Measurements from ENCODE around the gene MRGPRX2. TPM values are rescaled to one million over a fixed set of nuclear protein-coding genes. Genes with fewer than 3 reads are reported as not detected.
A peak's percentile ranks its signal among the peaks of the same experiment; 100 is the strongest.

MRGPRX2 gene
- polyA plus RNA-seq, 1 of the 3 experiments (the other 2 are of a cell fraction), result not detected

DNA sequence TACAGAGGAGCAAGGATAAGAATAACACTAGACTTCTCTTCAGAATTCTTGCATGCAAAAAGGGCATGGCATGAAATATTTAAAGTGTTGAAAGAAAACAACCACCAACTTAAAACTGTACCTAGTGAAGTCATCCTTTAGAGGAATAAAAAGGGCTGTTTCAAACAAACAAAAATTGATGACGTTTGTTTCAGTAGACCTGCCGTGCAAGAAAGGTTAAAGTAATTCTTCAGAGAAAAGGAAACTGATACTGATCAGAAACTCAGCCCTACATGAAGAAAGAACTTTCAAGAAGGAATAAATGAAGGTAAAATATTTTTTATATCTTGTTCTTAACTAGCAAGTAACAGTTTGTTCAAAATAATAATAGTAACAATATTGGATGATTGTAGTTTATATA, 27.5 kb downstream of the MRGPRX2 start:
- peaks cover 6% of the 10 kb centered on the region for H3F3A ChIP-seq (replicated peaks; ENCODE audit: insufficient read depth)
- no peaks in the 10 kb centered on the region for H3K79me2 ChIP-seq (ENCODE audit: insufficient read depth)
- H3K27me3 ChIP-seq (ENCODE audit: insufficient read depth), result no peaks in the 10 kb centered on the region; the same call in 1 of the 2 replicates
- H3K9ac ChIP-seq, result no peak overlapping the region
- no peak overlapping the region for H3K4me3 ChIP-seq (ENCODE audit: low read depth in 2 of 2, low read length in 1 of 2)
- no peak for TF ChIP-seq NFIC (IDR thresholded peaks at IDR 0.05; ENCODE audit: borderline replicate concordance)
- no peak for TF ChIP-seq EZH2phosphoT487 (IDR thresholded peaks at IDR 0.05; ENCODE audit: borderline replicate concordance, low read depth)
- no peak for TF ChIP-seq POLR2AphosphoS5 (IDR thresholded peaks at IDR 0.05; ENCODE audit: low read depth, low read length)
- TF ChIP-seq TEAD4 (IDR thresholded peaks at IDR 0.05; ENCODE audit: borderline replicate concordance, insufficient read depth), result no peak
- TF ChIP-seq RCOR1 (IDR thresholded peaks at IDR 0.05; ENCODE audit: low read length), result no peak
- TF ChIP-seq MEF2A (IDR thresholded peaks at IDR 0.05; ENCODE audit: borderline replicate concordance, low read depth), result no peak
- TF ChIP-seq NRF1 (IDR thresholded peaks at IDR 0.05; ENCODE audit: low read depth, low read length), result no peak
- TF ChIP-seq ELF1 (IDR thresholded peaks at IDR 0.05), result no peak
- no peak for TF ChIP-seq RXRA (IDR thresholded peaks at IDR 0.05; ENCODE audit: borderline replicate concordance, low read depth)
- no peak for TF ChIP-seq EP300 (IDR thresholded peaks at IDR 0.05; ENCODE audit: borderline replicate concordance in 1 of 2, low read depth in 1 of 2, low read length in 1 of 2)
- no peak for TF ChIP-seq GATA2 (CRISPR knock-in tag; IDR thresholded peaks at IDR 0.05)
- no peak for TF ChIP-seq FOSL2 (IDR thresholded peaks at IDR 0.05; ENCODE audit: borderline replicate concordance, low read depth)
- TF ChIP-seq, protein P1, sequence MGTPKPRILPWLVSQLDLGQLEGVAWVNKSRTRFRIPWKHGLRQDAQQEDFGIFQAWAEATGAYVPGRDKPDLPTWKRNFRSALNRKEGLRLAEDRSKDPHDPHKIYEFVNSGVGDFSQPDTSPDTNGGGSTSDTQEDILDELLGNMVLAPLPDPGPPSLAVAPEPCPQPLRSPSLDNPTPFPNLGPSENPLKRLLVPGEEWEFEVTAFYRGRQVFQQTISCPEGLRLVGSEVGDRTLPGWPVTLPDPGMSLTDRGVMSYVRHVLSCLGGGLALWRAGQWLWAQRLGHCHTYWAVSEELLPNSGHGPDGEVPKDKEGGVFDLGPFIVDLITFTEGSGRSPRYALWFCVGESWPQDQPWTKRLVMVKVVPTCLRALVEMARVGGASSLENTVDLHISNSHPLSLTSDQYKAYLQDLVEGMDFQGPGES (IDR thresholded peaks at IDR 0.05; ENCODE audit: low read depth, low read length), result no peak
- no peak for TF ChIP-seq SMC3 (IDR thresholded peaks at IDR 0.05; ENCODE audit: low read depth, low read length)
- no peaks in the 10 kb centered on the region for H3K36me3 ChIP-seq (replicated peaks in 1 of 2; ENCODE audit: control insufficient read depth in 1 of 2, insufficient read depth in 2 of 2, low read length in 1 of 2)
- no peak overlapping the region for H3K4me2 ChIP-seq
- no peak overlapping the region for H3K27ac ChIP-seq (ENCODE audit: low read depth in 2 of 2, low read length in 1 of 2)
- no peaks in the 10 kb centered on the region for H3K9me3 ChIP-seq
- H3K4me1 ChIP-seq (ENCODE audit: control insufficient read depth in 1 of 2, insufficient read depth in 2 of 2, low read depth in 1 of 2, low read length in 1 of 2), result no peaks in the 10 kb centered on the region
- DNase-seq, result no peak
- CTCF ChIA-PET, result no interaction called here
- WGBS (ENCODE audit: low lambda C conversion rate), result 13% methylated on average over 2 of the region's 2 CpGs
- no peaks in the 10 kb centered on the region for H4K20me1 ChIP-seq (ENCODE audit: insufficient read depth)
- no peaks in the 10 kb centered on the region for H3K9me2 ChIP-seq
- POLR2A ChIA-PET, result no interaction called here
- no peak overlapping the region for H2AFZ ChIP-seq (ENCODE audit: low read depth)

DNA sequence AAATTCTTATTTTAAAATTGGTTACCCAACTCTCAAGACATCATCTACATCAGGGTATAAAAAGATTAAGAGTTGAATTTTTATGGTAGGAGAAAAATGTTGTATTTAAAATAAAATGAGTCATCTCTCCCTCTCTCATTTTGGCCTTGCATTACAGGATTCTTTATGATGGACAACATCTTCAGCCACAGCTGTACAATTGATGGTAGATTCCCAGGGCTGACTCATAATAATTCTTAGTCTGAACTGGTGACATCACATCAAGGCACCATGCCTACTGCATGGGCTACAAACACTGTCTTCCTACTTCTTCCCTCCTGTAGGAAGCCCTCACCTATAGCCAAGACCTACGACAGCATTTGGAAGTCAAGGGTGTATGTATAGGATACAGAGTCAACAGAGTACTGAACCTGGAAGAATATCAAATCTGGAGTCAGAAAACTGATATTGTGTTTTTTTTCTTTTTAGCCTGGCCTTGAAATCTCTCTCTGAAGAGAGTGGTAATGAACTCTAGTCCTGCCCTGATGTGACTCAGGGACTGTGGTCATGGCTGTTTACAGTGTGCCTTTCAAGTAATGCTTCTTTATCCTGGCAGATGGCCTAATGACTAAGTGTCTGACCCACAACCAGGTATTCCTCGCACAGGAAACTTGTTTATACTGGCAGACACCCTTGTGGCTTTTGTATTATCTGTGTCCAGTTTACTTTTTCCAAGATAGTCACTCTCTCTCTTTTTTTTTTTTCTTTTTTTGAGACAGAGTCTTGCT, 32.5 kb downstream of the MRGPRX2 start:
- ChIA-PET POLR2A (no interaction called here), CTCF (no interaction called here)
- Histone ChIP-seq H3K4me2 (no peak overlapping the region), H3K9ac (no peak overlapping the region), H3K4me3 (ENCODE audit: low read depth in 2 of 2, low read length in 1 of 2) (no peak overlapping the region), H4K20me1 (ENCODE audit: insufficient read depth) (no peaks in the 10 kb centered on the region), H3K36me3 (replicated peaks in 1 of 2; ENCODE audit: control insufficient read depth in 1 of 2, insufficient read depth in 2 of 2, low read length in 1 of 2) (no peaks in the 10 kb centered on the region), H3K4me1 (ENCODE audit: control insufficient read depth in 1 of 2, insufficient read depth in 2 of 2, low read depth in 1 of 2, low read length in 1 of 2) (peaks cover 0 to 10% of the 10 kb centered on the region in 2 experiments; a peak in 2 of 4 replicates), H3K9me3 (no peaks in the 10 kb centered on the region), H3K27me3 (ENCODE audit: insufficient read depth) (no peaks in the 10 kb centered on the region; the same call in 1 of the 2 replicates), H3K79me2 (ENCODE audit: insufficient read depth) (no peaks in the 10 kb centered on the region), H3F3A (replicated peaks; ENCODE audit: insufficient read depth) (peaks cover 7% of the 10 kb centered on the region), H3K9me2 (no peaks in the 10 kb centered on the region), H2AFZ (ENCODE audit: low read depth) (no peak overlapping the region), H3K27ac (ENCODE audit: low read depth in 2 of 2, low read length in 1 of 2) (no peak overlapping the region; a peak in 1 of 4 replicates)
- TF ChIP-seq, protein P1 (IDR thresholded peaks at IDR 0.05; ENCODE audit: low read depth, low read length), result no peak
- TF ChIP-seq NFIC (IDR thresholded peaks at IDR 0.05; ENCODE audit: borderline replicate concordance), result 0 out of 2 replicates have a peak, but pooled peaks have one; percentile 23
- WGBS (ENCODE audit: low lambda C conversion rate), result 21% methylated on average over 2 of the region's 2 CpGs
- no peak for DNase-seq

All from SK-N-SH (cell line).